ENCODE measurements around the gene SIX2.

DNA sequence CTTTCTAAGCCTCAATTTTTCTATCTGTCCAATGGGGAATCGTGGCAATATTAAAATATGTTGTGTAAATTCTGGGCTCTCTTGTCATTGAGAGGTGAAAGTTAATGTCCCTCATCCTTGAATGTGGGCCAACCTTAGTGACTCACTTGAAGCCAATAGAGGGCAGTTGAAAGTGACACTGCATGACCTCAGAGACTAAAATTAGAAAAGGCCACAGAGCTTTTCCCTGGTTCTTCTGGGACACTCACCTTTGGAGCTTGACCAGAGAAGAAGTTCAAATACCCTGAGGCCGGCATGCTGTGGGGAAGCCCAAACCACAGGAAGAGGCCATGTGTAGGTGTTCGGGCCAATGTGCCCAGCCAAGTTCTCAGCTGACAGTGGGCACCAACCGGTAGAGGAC lies 24.1 kb upstream of the SIX2 start:
- TF ChIP-seq, protein P1, sequence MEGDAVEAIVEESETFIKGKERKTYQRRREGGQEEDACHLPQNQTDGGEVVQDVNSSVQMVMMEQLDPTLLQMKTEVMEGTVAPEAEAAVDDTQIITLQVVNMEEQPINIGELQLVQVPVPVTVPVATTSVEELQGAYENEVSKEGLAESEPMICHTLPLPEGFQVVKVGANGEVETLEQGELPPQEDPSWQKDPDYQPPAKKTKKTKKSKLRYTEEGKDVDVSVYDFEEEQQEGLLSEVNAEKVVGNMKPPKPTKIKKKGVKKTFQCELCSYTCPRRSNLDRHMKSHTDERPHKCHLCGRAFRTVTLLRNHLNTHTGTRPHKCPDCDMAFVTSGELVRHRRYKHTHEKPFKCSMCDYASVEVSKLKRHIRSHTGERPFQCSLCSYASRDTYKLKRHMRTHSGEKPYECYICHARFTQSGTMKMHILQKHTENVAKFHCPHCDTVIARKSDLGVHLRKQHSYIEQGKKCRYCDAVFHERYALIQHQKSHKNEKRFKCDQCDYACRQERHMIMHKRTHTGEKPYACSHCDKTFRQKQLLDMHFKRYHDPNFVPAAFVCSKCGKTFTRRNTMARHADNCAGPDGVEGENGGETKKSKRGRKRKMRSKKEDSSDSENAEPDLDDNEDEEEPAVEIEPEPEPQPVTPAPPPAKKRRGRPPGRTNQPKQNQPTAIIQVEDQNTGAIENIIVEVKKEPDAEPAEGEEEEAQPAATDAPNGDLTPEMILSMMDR (conservative IDR thresholded peaks at IDR 0.05; ENCODE audit: low read length): no peak
- TF ChIP-seq EZH2phosphoT487 (IDR thresholded peaks at IDR 0.05; ENCODE audit: borderline replicate concordance): no peak
